Measurements from ENCODE around the gene PARP14.
"Not testable (repeated sequence)": the region's sequence is repeated elsewhere in the genome, so short reads cannot be mapped to it uniquely, and the experiment has no call there.

PARP14 gene

DNA sequence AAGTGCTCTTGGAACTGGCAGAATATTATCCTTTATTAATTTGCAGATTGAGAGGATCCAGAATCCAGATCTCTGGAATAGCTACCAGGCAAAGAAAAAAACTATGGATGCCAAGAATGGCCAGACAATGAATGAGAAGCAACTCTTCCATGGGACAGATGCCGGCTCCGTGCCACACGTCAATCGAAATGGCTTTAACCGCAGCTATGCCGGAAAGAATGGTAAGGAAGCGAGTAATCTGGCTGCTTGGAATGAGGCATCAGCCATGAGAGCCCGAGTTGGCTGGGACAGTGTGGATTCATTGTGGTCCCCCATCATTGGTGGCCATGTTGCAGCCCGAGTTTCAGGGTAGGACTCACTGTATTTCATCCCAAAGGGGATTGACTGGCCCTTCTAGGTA lies 47.1 kb downstream of the PARP14 start:
- no peak for DNase-seq

GRCh38 chr3:122728186-122728585 lies 47.5 kb downstream of the PARP14 start:
- DNase-seq: no peak

DNA sequence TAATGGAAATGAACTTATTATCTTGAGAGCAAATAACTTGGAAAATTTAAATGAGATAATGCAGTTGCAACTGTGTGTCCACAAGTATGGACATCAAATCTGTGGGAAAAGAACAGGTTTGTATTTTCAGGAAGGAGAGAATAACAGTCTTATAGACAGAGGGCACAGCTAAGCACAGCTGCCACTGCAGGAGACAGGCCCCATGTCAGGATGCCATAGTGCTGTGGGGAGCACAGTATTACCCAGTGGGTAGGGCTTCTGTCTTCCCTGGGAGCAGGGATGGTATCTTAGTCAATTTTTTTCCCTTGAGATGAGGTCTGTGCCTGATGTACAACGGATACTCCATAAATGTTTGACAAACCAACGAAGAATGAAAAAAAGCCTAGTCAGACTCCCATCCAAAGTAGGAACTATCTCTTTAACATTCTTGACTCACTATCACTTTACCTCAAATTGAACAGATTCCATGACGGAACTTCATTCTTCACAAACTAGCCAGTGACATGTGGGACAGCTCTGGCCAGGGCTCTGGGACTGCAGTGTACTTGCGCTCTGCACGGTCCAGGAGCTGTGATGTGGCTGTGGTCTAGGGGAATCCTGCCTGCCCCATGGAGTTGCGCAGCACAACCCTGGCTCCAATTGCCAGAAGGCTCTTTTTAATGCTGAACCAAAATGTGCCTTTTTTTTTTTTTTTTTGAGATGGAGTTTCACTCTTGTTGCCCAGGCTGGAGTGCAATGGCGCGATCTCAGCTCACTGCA lies 48.3 kb downstream of the PARP14 start:
- DNase-seq: no peak

GRCh38 chr3:122730240-122730639 lies 49.6 kb downstream of the PARP14 start:
- DNase-seq: no peak

DNA sequence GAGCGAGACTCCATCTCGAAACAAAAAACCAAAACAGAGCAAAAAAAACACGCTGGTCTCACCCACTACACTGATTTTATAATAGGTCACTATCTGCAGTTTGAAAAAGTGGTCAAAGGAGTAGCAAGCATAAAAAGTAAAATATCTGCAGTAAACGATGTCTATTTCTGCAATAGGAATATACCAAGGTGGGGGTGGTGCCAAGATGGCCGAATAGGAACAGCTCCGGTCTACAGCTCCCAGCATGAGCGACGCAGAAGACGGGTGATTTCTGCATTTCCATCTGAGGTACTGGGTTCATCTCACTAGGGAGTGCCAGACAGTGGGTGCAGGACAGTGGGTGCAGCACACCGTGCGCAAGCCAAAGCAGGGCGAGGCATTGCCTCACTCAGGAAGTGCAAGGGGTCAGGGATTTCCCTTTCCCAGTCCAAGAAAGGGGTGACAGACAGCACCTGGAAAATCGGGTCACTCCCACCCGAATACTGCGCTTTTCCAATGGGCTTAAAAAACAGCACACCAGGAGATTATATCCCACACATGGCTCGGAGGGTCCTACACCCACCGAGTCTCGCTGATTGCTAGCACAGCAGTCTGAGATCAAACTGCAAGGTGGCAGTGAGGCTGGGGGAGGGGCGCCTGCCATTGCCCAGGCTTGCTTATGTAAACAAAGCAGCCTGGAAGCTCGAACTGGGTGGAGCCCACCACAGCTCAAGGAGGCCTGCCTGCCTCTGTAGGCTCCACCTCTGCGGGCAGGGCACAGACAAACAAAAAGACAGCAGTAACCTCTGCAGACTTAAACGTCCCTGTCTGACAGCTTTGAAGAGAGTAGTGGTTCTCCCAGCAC lies 52.3 kb downstream of the PARP14 start:
- not testable (repeated sequence) for DNase-seq

- DNase-seq: no peak
Observed at GRCh38 chr3:122739172-122739571, 58.5 kb downstream of the PARP14 start.

DNA sequence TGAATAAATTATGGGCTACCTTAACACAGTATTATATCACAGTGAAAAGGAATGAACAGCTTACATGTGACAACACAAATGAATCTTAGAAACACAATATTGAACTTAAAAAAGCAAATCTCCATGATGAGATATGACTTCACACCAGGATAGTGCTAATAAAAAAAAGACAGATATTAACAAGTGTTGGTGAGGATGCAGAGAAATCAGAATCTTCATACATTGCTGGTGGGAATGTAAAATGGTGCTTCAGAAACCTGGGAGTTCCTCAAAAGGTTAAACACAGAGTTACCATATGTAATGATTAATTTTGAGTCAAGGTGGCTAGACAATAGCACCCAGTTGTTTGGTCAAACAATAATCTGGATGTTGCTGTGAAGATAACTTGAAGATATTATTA lies 61.6 kb downstream of the PARP14 start:
- DNase-seq: no peak

- no peak for DNase-seq
Observed at GRCh38 chr3:122743581-122744120, 63.0 kb downstream of the PARP14 start.

DNA sequence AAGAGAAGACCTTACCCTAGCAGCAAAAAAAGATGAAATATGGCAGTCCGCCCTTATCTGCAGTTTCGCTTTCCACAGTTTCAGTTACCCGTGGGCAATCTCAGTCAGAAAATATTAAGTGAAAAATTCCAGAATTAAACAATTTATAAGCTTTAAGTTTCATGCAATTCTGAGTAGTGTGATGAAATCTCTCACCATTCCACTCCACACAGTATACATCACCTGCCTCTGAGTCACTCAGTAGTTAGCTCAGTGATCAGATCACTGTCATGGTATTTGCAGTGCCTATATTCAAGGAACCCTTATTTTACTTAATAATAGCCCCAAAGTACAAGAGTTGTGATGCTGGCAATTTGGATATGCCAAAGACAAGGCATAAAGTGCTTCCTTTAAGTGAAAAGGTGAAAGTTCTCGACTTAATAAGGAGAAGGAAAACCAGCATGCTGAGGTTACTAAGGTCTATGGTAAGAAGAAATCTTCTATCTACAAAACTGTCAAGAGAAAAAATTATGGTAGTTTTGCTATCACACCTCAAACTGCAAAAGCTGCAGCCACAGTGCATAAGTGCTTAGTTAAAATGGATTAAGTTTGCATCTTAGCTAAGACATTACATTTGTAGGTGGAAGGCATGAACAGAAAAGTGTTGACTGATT lies 64.9 kb downstream of the PARP14 start:
- no peak for DNase-seq

DNA sequence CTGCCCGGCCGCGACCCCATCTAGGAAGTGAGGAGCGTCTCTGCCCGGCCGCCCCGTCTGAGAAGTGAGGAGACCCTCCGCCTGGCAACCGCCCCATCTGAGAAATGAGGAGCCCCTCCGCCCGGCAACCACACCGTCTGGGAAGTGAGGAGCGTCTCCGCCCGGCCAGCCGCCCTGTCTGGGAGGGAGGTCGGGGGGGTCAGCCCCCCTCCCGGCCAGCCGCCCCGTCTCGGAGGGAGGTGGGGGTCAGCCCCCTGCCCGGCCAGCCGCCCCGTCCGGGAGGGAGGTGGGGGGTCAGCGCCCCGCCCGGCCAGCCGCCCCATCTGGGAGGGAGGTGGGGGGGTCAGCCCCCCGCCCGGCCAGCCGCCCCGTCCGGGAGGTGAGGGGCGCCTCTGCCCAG lies 66.7 kb downstream of the PARP14 start:
- not testable (repeated sequence) for DNase-seq

- DNase-seq: no peak
Observed at GRCh38 chr3:122748347-122748746, 67.7 kb downstream of the PARP14 start.

GRCh38 chr3:122754929-122755328 lies 74.3 kb downstream of the PARP14 start:
- DNase-seq: no peak

- DNase-seq: no peak
Observed at GRCh38 chr3:122755491-122755890, 74.9 kb downstream of the PARP14 start.

GRCh38 chr3:122758877-122759560 lies 78.4 kb downstream of the PARP14 start:
- no peak for DNase-seq

GRCh38 chr3:122760453-122761271 lies 80.0 kb downstream of the PARP14 start:
- no peak for DNase-seq

DNA sequence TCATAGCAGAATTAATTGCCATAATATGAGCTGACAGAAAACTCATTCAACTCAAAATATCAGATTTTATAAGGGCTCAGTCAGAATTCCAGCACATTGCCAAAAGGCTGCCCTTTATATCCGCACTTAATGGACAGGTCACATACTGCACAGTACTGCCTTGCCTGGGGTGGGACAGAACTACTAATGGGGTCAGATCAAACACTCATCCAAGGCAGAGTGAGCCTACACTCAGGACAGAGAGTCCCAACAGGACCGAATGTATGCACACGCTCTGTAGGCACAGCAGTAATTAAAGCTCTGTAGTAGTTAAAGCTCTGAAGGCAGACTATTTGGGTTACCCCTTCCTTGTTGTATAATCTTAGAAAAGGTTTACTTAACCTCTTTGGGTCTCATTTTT lies 85.8 kb downstream of the PARP14 start:
- no peak for DNase-seq

DNA sequence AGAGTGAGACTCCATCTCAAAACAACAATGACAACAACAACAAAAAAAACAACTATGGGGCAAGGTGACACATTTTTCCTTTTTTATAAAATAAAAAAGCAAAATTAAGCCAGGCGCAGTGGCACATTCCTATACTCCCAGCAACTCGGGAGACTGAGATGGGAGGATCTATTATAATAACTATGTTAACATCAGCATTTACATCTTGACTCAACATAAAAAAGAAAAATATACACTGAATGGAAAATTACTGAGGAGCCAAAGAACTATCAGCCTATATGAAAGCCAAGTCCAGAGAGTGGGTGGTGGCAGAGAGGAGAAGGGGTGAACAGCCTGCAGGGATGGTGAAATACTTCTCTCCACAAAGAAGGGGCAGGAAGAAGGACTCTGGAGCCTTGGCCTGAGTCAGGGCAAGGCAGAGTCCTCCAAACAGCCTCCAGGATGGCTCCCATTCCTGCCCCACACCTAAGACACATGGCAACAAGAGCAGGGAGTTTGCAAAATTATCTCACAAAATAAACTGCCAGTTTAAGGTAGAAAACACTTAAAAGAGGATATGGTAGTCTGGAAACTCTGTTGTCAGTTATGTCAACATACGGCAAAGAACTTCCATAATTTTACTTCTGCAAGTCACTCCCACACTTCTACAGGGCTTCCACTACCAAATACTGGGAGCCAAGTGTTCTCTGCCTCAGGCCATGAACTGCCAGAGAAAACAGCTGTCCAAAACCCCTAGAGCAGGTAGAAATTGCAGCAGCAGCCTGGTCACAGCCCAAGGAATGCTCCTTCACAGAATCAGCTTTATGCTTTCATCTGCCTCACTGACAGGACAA lies 87.1 kb downstream of the PARP14 start:
- no peak for DNase-seq

DNA sequence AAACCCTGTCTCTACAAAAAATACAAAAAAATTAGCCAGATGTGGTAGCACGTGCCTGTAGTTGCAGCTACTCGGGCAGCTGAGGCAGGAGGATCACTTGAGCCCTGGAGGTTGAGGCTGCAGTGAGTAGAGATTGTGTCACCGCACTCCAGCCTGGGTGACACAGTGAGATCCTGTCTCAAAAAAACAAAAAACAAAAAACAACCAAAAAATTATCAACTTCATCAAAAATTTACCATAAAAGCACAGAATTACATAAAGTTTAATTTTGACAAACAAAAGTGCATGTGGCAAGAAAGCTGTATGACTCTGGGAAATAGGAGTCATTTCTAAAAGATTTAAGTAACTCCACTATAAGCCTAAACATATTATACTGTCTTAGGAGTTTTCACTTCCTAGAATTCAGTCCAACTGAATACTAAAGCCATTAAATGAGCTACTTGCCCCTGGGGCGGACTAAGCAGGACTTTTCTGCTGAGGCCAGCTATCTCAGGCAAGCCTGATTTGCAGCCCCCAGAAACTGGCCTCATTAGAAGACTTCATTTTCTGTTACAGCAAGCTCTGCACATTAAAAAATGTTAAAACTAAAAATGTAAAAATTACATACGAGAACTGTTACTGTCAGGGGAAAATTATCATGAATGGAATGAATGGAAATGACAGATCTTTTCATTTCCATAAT lies 90.0 kb downstream of the PARP14 start:
- DNase-seq: no peak

DNA sequence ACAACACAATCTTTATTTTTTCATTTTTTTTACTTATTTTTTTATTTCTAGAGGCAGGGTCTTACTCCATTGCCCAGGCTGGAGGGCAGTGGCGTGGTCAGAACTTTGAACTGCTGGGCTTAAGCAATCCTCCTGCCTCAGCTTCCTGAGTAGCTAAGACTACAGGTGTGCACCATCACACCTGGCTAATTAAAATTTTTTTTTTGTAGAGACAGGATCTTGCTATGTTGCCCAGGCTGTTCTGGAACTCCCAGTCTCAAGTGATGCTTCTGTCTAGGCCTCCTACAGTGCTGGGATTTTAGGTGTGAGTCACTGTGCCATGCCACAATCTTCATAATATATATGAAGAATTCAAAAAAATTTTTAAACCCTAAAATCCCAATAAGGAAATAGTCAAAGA lies 92.2 kb downstream of the PARP14 start:
- no peak for DNase-seq

GRCh38 chr3:122773944-122774509 lies 93.4 kb downstream of the PARP14 start:
- DNase-seq: no peak

Measured in activated CD4-positive, CD25-positive, alpha-beta regulatory T cell (primary cell).